ENCODE data around the gene RGS12.

DNA sequence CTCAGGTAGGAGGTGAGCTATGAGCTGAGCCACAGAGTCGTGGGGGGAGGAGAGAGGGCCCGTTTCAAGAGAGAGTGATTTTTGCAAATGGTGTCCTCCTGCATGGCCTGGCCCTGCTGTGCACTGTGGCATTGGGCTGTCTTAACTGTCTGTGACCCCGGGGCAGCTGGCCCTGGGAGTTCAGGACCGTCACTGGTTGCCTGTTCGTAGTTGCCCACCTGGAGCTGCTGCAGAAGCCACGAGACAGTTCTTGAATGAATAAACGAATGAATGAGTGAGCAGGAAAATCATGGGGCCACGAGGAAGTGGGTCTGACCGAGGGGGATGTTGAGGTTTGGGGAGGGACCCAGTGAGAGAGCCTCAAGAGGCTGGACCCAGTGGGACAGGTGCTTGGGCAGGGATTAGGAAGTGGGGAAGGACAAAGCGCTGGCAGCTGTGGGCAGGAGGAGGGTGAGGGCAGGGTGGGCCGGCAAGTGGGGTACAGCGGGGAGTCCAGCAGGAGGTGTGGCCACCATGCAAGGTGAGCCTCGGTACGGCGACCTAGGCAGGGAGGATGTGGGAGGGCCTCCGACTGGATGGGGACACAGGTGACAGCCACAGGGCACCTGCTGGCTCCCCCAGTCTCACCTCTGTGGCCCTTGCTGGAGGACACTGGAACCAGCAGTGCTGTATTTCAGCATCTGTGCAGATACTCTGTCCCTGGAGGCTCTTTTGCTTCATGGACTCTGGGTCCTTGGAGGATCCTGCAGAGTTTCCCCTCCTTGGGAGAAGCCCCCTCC lies 10.2 kb downstream of the RGS12 start:
- no peak for TF ChIP-seq CTCF (conservative IDR thresholded peaks at IDR 0.05; ENCODE audit: low read depth, low read length)
- no peak for TF ChIP-seq EZH2 (IDR thresholded peaks at IDR 0.05; ENCODE audit: borderline replicate concordance, low read depth, low read length, poor library complexity, severe bottlenecking)

All from A673 (cell line).